Iris pigment epithelial cell (primary cell): ENCODE measurements around the gene OR2T5.
"Not testable (repeated sequence)": the region's sequence is repeated elsewhere in the genome, so short reads cannot be mapped to it uniquely, and the experiment has no call there.

Experiments used
- DNase-seq: peaks from one replicate; pipeline ENCODE4 v3.0.0-alpha.2; 2011; ENCODE audit warnings: low read depth

OR2T5 gene

DNA sequence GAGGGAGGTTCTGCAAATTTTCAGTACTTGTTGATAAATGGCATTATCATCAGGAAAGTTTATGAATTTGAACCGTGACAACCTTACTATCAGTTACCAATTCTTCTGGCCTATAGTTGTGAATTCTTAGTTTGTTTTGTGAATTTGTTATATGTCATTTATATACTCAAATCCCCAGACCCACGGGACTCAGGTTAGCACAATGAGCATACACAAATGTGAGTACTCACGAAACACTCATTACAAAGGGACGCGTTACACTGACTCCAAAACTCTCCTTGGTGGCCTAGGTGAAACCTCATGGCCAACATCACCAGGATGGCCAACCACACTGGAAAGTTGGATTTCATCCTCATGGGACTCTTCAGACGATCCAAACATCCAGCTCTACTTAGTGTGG is at the start of gene OR2T5:
Gene OR2T5 (plus strand): TSS at position 301 of the 400 bp plus-strand sequence. CDS start 0 bp downstream, at position 301.
- DNase-seq = not testable (repeated sequence)

DNA sequence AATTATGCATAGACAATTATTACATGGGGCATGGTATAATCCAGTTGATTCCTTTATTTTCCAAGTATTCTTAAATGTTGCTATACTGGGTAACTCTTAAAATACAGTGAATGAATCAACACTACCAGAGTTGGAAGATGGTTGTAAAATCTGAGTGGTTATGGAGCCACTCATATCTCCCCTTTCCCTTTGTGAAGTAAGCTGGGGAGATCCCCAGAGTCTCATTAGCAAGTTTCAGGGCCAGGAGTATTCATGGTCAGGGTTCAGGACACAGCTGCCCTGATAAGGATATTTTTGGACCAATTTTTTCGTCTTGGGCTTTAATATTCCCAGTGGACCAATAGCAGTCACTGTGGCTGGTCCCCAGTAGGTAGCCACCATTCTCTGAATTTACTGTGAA is 49.7 kb upstream of the OR2T5 start:
- not testable (repeated sequence) for DNase-seq

DNA sequence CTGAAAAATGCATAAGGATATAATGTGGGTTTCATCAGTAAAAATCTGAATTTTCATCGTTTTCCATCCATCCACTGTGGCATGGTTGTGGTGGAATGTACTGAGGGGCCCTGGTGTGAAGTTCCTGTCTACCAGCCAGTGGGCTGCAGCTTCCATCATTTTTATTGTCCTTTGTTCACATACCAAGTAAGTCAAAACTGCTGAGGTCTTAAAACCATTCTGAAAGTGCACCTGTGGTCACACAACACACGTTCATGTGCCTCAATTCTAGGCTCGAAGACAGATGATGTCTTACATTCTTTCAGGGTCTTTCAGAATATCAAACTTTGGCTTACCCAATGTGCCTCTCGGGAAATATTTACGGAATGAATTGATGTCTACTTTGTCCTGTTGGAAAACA is 49.1 kb upstream of the OR2T5 start:
- DNase-seq = not testable (repeated sequence)

DNA sequence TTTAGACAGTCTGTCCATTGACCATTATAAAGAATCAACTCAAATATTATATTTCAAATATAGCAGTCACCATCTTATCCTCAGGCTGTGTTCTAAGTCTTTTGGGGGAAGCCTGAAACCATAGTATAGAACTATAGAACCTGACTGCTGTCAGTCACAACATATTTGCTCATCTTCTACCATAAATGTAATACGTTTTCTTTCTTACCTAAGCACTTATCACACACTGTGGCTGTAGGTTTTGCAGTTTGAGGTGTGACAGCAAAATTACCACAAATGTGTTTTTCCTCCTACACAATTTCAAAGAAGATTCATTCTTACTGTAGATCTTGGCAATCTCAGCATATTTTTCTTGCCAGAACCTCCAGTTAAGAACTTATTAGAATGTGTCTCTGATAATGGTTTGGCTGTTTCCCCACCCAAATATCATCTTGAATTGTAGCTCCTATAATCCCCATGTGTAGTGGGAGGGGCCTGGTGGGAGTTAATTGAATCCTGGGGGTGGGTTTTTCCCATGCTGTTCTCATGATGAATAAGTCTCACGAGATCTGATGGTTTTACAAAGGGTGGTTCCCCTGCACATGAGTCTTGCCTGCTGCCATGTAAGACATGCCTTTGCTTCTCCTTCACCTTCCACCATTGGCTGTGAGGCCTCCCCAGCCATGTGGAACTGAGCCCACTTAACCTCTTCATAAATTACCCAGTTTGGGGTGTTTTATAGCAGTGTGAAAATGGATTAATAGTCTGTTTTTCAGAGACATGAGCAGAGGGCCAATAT is 45.7 kb upstream of the OR2T5 start:
- not testable (repeated sequence) for DNase-seq

- not testable (repeated sequence) for DNase-seq
Observed at GRCh38 chr1:248444603-248445002, 43.8 kb upstream of the OR2T5 start.

GRCh38 chr1:248445399-248445798 is 43.0 kb upstream of the OR2T5 start, which contains the start of gene OR2T2:
TSS of gene OR2T2 (plus strand) at chr1:248445637. CDS start at chr1:248452798, 7,161 bp downstream.
- DNase-seq = not testable (repeated sequence)

GRCh38 chr1:248448409-248449074 is 39.8 kb upstream of the OR2T5 start:
- not testable (repeated sequence) for DNase-seq

GRCh38 chr1:248449821-248450465 is 38.4 kb upstream of the OR2T5 start:
- not testable (repeated sequence) for DNase-seq

DNA sequence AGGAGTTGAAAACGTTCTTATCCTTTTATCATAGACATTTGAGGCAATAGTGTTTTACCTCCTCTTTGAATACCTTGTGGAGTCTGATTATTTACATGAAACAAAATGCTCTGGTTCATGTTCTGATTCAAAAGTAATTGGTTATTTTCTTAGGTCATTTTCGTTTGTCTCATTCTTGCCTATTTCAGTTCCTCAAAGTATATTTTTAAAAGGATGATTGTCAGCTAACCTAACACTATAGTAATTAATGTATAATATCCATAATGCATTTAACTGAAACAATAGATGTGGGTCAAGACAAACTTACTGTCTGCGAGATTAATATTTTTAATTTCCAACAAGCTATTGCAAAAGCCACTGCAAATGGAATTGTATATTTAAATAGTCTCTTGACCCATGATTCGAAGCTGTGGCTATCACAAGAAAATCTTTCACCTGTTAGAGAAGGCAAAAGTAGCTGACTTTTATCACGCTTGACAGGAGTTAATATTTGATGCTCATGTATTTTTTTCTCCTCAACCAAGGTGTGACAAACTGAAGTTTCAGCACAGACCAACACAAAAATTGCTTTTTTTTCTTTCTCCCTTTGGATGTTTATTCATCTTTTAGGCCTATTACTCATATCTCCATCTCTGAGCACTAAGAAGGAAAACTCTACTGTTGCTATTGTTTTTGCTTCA is 37.8 kb upstream of the OR2T5 start:
- DNase-seq = not testable (repeated sequence)

GRCh38 chr1:248453619-248454018 is 34.8 kb upstream of the OR2T5 start:
- DNase-seq = not testable (repeated sequence)

GRCh38 chr1:248455045-248455444 is 33.3 kb upstream of the OR2T5 start:
- DNase-seq = not testable (repeated sequence)

GRCh38 chr1:248456635-248457034 is 31.8 kb upstream of the OR2T5 start:
- DNase-seq = not testable (repeated sequence)

DNA sequence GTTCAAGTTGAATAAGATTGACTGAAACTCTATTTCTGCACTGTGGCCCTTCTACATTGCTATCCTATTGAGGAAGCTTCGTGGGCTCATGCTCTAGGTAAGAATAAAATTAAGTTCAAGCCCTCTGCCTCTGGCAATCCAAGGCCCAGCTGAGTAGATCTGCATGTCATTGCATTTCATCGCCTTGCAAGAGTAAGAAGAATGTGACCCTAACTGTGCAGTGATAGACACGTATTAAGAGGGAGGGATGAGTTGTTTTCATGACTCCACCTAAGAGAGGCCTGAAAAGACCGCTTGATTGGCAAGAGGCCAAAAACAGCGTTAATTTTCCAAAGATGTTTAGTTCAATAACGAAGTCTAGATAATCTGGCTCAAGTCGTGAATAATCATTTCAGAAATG is 29.3 kb upstream of the OR2T5 start:
- not testable (repeated sequence) for DNase-seq

GRCh38 chr1:248471154-248471553 is 17.2 kb upstream of the OR2T5 start:
- DNase-seq = no peak

DNA sequence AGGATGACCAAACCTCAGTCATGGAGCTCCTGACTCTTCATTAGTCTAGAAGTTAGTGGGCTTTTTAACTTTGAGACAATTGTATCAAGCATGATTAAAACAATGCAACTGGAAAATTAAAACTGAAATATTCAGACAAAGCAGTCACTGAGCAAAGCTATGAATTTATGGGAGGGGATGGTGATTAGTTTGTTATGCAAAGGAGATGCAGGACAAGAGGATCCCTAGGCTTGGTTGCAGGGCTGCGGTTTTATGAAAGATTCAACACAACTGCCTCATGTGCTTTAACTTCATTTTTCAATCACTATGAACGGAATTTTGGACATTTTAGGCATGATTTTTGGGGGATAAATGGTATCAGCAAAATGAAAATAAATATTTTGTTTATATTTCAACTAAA is 16.3 kb upstream of the OR2T5 start:
- DNase-seq = not testable (repeated sequence)

GRCh38 chr1:248473051-248473450 is 15.3 kb upstream of the OR2T5 start, which contains the start of gene OR2T3:
TSS of gene OR2T3 (plus strand) at chr1:248473351. CDS start at chr1:248473351, 0 bp downstream.
- DNase-seq = not testable (repeated sequence)

- not testable (repeated sequence) for DNase-seq
Observed at GRCh38 chr1:248475660-248476059, 12.7 kb upstream of the OR2T5 start.

DNA sequence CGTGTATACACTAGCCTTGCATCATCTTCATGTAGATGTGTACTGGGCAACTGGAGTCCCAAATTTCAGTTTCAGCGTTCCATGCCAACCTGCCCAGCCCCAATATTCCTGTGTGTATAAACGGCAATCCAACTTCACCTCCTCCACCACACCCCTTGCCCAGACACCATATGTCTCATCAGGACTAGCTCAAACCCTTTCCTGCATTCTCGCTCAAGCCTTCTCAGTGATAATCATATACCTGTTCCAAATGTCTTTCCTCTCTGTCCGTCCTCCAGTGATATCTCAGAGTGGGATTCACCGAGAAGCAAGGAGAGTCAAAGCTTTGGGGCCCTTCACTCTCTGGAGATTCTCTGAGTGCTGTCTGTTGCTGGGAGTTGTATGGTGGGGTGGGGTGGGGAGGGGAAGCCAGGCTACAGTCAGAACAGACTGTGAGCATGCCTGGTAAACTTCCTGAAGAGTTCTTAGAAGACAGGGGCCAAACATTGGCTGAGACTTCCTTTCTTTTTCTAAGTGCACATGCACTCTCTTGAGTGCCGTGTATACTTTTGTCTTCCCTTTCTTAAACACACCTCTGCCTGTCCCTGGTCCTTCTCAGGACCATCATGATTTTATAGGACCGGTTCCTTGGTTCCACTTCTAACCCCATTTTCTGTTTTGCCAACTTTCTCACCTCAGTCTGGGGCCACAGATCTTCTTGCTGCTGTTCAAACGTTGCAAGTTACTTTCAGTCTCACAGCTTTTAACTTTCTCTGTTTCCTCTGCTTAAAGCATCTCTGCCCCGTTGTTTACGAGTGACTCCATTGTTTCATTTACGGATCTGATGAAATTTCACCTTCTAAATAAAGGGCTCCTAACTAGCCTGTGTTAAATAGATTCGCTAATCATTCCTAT is 6.5 kb upstream of the OR2T5 start:
- DNase-seq = not testable (repeated sequence)

DNA sequence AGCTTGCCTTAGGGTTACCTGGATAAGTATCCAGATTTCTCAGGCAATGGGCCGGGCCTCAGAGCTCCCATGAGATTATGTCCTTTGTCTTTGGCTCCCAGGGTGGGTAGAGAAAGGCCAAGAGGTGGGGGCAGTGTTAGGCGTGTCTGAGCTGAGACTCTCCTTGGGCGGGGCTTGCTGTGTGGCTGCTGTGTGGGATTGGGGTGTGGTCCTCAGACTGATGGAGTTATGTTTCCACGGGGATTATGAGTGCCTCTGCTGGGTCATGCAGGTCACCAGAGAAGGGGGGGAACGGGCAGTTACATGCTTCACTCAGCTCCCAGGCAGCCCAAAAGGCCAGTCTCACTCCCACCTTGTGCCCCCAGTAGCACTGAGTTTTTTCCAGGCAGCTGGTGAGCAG is 8.3 kb downstream of the OR2T5 start:
- DNase-seq = not testable (repeated sequence)

- DNase-seq = not testable (repeated sequence)
Observed at GRCh38 chr1:248500305-248501035, 12.1 kb downstream of the OR2T5 start.
